ENCODE data around the gene SHISA9. TPM values are rescaled to one million over a fixed set of nuclear protein-coding genes. Genes with fewer than 3 reads are reported as not detected.

Gene SHISA9
- total and polyA plus RNA-seq, 2 of the 4 experiments (the other 2 are of a cell fraction): under 0.01 TPM; not detected in 1

- Histone ChIP-seq H2BK120ac (ENCODE audit: low read depth, low read length) (no peak overlapping the region), H3K56ac (ENCODE audit: extremely low read depth, insufficient read depth, low read length) (no peak overlapping the region), H4K91ac (ENCODE audit: insufficient read depth, low read depth, low read length) (no peak overlapping the region), H3K79me1 (ENCODE audit: low read depth in 1 of 2, low read length in 2 of 2) (no peaks in the 10 kb centered on the region), H3K9me1 (ENCODE audit: insufficient read depth, low read length) (no peaks in the 10 kb centered on the region), H2BK15ac (ENCODE audit: low read depth, low read length) (no peak overlapping the region), H3K4me1 (ENCODE audit: control insufficient read depth, insufficient read depth, low read length) (no peaks in the 10 kb centered on the region), H3K27me3 (ENCODE audit: control insufficient read depth, insufficient read depth, low read length) (no peaks in the 10 kb centered on the region), H4K5ac (ENCODE audit: low read depth, low read length) (no peak overlapping the region), H4K20me1 (ENCODE audit: insufficient read depth, low read length) (no peaks in the 10 kb centered on the region), H3K4me2 (ENCODE audit: low read depth, low read length) (no peak overlapping the region), H4K8ac (ENCODE audit: low read depth in 2 of 2, low read length in 2 of 2) (no peak overlapping the region), H3K9me3 (ENCODE audit: control insufficient read depth, insufficient read depth, low read length) (peaks cover 6% of the 10 kb centered on the region), H3K18ac (ENCODE audit: low read depth, low read length) (no peak overlapping the region), H3K4me3 (ENCODE audit: insufficient read depth, low read depth, low read length) (no peak overlapping the region), H2AFZ (replicated peaks; ENCODE audit: low read length, poor library complexity) (no peak overlapping the region), H2AK9ac (replicated peaks; ENCODE audit: low read depth, low read length, poor library complexity) (no peak overlapping the region), H3K9ac (ENCODE audit: low read depth, low read length) (no peak overlapping the region), H2BK5ac (ENCODE audit: low read depth, low read length, poor library complexity, severe bottlenecking) (no peak overlapping the region), H2BK20ac (ENCODE audit: low read depth, low read length) (no peak overlapping the region), H3K23ac (ENCODE audit: low read depth, low read length) (no peak overlapping the region), H3K27ac (ENCODE audit: insufficient read depth, low read length) (no peak overlapping the region), H3K4ac (ENCODE audit: low read depth, low read length) (no peak overlapping the region), H3K36me3 (ENCODE audit: control insufficient read depth, insufficient read depth, low read length) (no peaks in the 10 kb centered on the region), H2AK5ac (ENCODE audit: low read depth, low read length) (no peak overlapping the region), H3K14ac (replicated peaks; ENCODE audit: low read depth, low read length) (no peak overlapping the region)
- DNase-seq (no peak), ATAC-seq (ENCODE audit: low read depth) (no peak)
- BruUV-seq (replicated peaks): no TSS peak
- dilution Hi-C loops (cut with HindIII; ENCODE audit: low sequenced_read_pairs, unreplicated experiment): no loop called here
- CTCF ChIA-PET: no interaction called here
- intact Hi-C loops (cut with micrococcal nuclease): no loop called here
- POLR2A ChIA-PET (ENCODE audit: unreplicated experiment): no interaction called here
- no CpG with 5 or more reads among the region's 5 CpGs for WGBS, 2 experiments (ENCODE audit: extremely low coverage in 2 of 2, insufficient read length in 1 of 2)
- in situ Hi-C loops (cut with MboI; ENCODE audit: low sequenced_read_pairs): no loop called here
- TF ChIP-seq RAD21 (IDR thresholded peaks at IDR 0.05; ENCODE audit: low read length): no peak
- no peak for TF ChIP-seq POLR2A (IDR thresholded peaks at IDR 0.05; ENCODE audit: low read depth, low read length)
- TF ChIP-seq MXI1 (IDR thresholded peaks at IDR 0.05; ENCODE audit: borderline replicate concordance, low read depth, low read length): no peak
- no peak for TF ChIP-seq CHD1 (IDR thresholded peaks at IDR 0.05; ENCODE audit: low read depth, low read length)
- TF ChIP-seq NFE2L2 (IDR thresholded peaks at IDR 0.05; ENCODE audit: low read depth, low read length): no peak
- no peak for TF ChIP-seq MAFK (IDR thresholded peaks at IDR 0.05; ENCODE audit: low read depth, low read length)
- TF ChIP-seq USF2 (IDR thresholded peaks at IDR 0.05; ENCODE audit: low read depth, low read length): no peak
- TF ChIP-seq MAZ (IDR thresholded peaks at IDR 0.05; ENCODE audit: borderline replicate concordance, low read depth, low read length): no peak
- no peak for TF ChIP-seq FOS (IDR thresholded peaks at IDR 0.05; ENCODE audit: low read depth, low read length)
- TF ChIP-seq SMC3 (IDR thresholded peaks at IDR 0.05; ENCODE audit: low read depth, low read length): no peak
- no peak for TF ChIP-seq RFX5 (IDR thresholded peaks at IDR 0.05; ENCODE audit: low read depth, low read length)
- no peak for TF ChIP-seq CTCF (conservative IDR thresholded peaks at IDR 0.05; ENCODE audit: low read depth, low read length)
- no peak for TF ChIP-seq RCOR1 (IDR thresholded peaks at IDR 0.05; ENCODE audit: insufficient replicate concordance, low read length)
- TF ChIP-seq BHLHE40 (IDR thresholded peaks at IDR 0.05; ENCODE audit: low read depth, low read length): no peak
- TF ChIP-seq CEBPB (IDR thresholded peaks at IDR 0.05; ENCODE audit: low read depth, low read length): no peak
- no peak for TF ChIP-seq ELK1 (IDR thresholded peaks at IDR 0.05; ENCODE audit: borderline replicate concordance, low read depth, low read length)
Observed at GRCh38 chr16:12976936-12977335, 75.5 kb downstream of the SHISA9 start.
